Central memory CD4-positive, alpha-beta T cell (primary cell): Measurements from ENCODE around the gene SLC38A2.

Experiments
- DNase-seq: peaks from one replicate; pipeline ENCODE4 v3.0.0; 2022

The SLC38A2 gene

DNA sequence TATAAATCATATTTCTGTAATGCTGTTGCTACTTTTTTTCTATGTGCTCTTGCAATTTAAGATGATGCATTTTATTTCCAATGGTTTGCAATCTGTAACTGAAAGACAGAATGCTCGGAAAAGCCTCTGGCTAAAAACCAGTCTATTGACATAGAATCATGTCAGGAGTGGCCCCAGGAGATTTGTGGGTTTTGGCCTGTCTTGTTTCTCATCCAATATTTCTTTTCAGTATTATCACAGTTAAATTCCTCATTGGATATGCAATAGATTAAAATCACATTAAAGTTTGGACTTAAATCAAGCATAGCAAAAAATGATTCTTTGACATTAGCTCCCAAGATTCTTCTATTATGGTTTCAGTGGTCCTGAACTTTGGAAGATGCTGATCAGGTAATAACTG is 19.1 kb upstream of the SLC38A2 start:
- DNase-seq: no peak

DNA sequence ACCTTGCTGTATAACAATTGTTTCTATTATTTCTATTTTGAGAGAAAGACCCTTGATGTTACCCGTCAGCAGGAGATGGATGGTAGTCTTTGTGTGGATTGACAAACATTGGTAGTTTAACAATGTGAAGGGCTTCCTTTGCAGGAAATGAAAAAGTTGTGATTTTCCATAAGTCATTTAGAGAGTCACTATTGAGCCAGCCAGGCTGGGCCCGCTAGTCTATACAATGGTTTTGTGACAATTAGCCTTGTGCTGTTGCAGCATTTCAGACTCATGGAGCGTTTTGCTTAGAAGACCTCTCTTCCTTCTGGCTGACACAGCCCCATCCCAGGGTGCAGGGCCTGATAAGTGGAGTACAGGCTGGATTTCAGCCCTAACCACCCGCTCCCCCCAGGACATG is 18.3 kb upstream of the SLC38A2 start:
- DNase-seq: no peak

DNA sequence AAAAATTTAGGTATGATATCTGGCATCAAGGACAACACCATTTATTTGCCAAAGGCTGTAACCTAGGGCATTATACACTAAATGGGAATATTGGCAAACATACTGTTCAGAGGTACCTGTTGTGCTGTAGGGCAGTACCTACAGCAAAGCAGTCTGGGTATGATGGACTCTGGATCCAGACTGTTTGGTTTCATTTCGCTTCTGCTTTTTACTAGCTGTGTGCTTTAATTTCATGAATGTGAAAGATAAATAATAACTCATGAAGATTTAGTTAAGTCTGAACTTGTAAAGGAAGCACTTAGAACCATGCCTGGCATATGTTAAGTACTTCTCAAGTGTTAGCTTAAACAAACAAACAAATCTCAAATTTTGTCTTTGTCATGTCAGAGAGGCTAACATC is 17.7 kb upstream of the SLC38A2 start:
- no peak for DNase-seq

DNA sequence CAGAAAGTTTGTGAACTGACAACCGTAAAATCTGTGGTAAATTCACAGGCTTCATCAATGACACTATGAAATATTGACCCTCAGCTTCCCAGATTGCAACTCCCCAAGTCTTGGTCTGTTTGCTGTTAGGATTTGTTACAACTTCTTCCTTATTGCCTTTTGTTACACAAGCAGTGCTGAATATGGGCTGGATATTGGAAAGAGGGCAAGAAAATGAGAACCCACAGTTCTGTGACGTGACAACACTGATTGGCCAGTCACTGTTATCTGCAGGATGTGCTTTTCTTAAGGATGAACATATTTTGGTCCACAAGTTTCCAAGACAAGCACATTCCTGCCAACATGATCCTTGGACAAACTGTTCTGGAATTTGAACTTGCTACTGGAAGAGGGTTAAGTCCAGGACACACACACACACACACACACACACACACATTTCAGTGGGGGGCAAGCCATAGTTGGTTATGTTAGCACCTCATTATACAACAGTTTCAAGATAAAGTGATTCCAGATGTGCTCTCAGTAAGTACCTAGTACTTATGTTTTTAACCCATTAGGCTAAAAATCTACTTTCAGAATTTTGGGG is 16.6 kb upstream of the SLC38A2 start:
- DNase-seq: no peak

DNA sequence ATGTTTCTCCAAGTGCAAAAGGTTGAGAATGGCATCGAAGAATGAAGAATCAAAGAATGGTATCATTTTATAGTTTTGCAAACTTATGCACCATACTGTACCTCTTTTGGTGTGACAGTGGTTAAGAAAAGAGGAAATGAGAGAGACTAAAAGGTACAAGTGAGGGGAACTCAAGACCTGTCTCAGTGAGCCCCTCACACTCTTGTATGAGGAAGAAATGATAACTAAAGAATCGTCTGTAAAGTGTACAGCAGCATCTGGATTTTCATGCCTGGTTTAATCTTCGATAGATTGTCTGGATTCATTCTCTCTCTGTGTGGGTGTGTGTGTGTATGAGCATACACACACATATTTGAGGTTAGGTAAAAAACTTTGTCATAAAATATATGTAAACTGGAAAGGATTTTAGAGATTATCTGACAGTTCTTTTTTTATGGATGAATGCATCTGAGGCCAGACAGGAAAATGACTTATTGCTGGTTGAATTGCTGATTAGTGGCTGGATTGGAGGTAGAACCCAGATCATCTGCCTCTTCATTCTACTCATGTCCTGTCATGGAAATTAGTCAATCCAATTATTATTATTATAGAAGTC is 16.0 kb upstream of the SLC38A2 start:
- no peak for DNase-seq

DNA sequence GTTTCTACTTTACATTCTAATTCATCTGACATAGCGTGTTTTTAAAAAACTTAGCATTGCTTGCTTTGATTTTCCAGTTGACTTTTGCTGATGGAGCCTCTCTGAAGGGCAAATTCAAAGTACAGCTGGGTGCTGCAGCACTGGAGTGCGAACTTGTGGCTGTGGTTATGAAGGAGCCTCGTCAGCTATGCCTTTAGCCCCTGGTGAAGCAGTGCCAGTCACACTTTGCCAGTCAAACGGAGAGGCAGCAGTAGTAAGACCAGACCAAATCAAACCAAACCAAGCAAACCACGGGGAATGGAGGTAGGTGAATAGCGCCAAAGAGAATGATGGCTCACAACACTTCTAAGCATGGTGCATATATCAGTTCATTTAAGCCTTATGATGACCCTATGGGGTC is 15.1 kb upstream of the SLC38A2 start:
- no peak for DNase-seq

DNA sequence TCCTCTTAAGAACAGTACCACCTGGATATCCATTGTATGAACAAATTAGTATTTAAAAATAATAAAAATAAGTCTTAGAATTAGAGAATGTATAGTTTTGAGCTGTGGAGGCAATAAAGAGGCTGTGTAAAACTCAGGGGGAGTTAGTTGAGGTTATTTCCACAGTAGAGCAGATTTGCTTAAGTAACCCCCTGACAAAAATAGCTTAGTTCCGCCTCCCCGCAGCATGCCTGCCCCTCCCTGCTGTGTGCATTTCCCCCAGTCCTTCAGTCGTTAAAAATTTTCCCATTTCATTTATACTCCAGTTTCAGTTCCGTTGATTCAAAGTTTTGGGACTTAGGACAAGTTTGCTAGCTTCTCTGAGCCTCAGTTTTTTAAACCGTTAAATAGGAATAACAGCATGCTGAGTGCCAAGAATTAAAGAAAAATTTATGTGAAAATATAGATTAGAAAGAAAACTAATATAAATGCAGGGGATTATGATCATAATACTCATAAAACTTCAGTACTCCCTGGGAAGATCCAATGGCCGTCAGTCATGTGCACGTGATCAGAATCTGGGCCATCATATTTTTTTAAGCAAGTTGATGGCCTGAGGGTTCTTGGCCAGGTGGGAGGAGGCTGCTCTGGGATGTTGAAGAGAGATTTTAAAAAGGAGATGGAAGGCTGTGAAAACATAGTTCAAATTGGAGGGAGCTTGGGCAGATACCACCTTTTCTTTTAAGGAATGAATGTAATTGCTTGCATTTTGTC is 14.5 kb upstream of the SLC38A2 start:
- no peak for DNase-seq

DNA sequence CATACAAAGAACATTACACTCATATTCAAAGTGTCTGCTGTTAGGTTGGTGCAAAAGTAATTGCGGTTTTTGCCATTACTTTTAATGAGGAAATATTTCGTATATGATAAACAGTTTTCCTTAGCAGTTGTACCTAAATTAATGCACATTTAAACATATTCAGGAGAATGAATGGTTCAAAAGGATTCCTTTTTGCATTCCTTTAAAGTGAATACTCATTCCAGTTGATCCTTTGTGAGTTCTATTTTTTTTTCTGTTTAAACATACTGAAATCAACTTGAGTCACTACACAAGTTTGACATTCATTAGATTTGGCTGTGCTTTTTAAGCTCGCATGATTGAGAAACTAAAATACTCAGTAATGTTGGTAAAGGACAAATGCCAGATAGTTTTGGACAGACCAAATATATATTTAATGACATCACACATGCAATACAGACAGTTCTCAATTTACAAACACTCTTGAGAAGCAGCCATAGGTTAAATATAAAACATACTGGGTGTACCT is 13.8 kb upstream of the SLC38A2 start:
- no peak for DNase-seq

DNA sequence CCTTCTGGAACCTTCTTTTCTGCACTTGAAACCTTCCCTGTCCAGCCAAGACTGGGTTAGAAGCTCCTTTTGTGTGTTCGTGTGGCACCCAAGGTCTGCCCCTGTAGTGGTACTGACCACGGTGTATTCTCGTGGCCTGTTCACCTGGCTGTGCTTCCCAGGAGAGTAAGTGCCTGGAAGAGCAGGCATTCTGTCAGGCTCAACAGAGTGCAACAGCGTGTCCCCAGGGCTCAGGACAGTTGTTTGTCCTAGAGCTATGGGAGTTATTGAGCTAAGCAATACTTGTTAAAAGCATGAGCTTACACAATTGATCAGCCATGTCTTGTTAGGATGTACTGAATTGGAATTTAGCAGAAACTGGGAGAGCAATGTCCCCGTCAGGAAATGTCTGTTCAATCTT is 12.9 kb upstream of the SLC38A2 start:
- DNase-seq: no peak

DNA sequence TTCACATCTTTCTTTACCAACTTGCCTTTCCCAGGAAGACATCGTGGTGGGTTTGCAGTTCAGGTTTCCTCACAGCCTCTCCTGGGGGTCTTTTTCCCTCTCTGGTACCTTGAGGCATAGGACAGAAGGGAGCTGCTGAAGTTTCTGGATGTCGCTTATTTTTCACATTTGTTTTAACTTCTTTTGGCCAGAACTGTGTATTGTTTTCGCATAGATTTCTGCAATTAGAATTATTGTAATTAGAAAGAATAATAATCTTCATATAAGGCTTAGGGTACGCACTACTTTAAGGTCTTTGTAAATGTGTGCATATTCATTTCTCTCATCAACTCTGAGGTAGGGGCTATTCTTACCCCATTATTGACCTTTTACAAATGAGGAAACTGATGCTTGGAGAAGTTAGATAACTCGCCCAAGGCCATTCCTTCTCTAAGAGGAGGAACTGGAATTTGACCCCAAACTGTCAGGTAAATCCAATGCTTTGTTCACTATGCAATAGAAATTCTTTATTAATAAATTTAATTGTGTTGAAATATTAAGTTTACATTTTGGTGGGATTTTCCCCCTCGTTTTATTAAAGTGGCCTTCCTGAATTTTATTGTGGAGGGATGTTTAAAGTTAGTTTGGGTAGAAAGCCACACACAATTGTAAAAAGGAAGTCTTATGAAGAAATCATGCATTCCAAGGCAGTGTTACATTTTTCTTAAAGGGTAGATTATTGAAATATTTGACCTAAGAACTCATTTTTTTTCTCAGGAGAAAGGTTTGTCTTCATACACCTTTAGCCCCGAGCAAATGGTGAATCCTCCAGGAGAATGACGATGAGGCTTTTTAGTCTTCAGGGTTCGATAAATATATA is 12.1 kb upstream of the SLC38A2 start:
- no peak for DNase-seq

DNA sequence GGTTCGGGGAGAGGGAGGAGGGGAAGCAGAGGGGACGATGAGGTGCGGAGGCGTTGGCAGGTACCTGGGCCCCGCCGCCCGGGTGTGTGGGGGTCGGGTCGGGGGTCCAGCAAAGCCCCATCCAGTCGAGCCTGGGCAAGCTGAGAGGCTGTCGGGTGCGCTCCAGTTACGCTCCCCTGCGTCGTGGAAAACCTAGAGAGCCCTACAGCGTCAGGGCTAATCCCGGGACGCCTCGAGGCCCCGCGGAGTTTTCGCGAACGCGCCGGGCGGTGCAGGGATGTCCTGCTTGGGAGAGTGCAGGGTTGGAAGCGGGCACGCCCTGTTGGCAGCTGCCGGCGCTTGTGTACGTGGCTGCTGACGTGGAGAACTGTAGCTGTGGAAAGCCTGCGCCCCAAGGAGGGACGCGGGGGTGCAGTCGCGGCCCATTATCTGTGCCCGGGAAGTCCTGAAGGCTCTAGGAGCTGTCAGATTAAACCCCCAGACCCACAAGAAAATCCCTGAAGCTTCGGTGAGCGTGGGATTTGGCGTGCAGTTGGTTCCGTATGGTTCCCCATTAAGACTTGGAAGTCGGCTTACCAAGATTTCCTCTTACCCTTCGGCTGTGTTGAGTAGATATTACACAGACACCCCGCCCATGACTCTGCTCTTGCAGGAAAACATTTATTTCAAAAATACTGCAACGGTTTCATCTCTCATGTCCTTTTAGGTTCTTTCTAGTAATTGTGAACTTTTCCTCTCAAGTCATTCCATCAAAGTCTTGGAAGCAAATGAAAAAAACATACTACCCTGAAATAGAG is 11.3 kb upstream of the SLC38A2 start:
- DNase-seq: peak; percentile 83

DNA sequence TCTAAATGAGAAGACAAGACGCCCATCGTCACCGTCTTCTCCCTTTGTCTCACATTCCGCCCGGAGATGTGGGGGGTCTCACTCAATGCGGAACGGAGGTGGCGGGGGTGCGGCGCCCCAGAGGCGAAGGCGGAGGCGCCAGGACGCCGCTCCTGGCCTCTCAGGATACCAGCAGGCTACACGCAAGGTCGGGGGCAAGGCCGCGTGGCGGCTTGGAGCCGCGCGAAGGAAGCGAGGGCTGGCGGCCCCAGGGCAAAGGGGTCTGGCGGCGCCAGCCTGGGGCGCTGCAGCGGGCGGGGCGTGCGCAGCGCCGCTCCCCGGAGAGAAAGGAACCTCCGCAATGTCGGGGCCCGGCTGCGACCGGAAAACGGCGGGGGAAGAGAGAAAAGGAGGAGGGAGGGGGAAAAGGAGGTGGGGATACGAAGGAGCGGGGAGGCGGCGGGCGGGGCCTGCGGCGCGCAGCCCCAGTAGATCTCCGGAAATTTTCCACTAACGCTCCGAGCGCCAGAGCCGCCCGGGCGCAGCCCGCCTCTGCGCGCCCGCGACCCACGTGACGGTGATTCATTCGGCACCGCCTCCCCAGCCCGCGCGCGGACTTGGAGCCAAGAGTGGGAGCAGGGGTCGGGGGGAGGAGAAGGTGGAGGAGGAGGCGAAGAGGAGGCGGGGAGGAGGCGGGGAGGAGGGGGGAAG is 10.5 kb upstream of the SLC38A2 start:
- peak; percentile 93 for DNase-seq

DNA sequence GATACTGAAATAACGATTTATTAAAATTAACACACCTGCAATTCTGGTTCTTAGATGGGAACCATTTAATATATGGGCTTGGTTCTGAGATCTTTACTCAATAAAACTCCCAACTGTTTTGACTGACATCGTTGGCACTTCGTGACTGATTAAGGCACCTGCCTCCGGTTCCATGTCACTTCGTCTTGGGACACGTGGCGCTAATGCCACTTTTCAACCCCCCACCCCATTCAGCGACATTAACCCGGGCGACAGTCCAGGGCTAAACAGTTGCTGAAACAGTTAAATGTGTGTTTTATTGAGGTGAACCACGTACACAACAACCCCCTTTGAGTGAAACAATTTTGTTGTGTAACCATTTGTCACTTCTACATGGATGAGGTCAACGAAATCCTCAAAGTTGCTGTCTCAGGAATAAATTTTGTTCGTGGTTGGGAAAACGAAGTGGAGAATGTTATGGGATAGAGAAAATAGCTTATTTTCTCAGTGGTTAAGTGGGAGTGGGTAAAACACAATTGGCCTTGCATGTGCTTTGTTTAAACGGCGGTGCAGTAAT is 9.9 kb upstream of the SLC38A2 start:
- no peak for DNase-seq

DNA sequence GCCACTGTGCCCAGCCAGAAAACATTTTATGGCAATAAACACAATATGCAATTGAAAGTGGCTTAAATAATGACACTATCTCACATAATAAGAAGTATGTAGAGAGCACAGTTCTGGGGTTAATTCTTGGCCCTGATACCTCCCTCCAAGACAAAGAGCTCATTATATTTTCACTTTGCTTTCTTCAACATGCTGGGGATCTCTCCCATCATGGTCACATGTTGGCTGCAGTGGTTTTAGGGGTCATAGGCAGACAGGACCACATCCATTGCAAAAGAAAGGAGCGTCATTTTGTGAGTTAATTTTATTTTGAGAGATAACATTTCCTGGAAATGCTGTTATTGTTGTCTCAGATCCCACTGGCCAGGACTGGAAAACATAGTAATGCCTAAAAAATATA is 8.3 kb upstream of the SLC38A2 start:
- DNase-seq: no peak

DNA sequence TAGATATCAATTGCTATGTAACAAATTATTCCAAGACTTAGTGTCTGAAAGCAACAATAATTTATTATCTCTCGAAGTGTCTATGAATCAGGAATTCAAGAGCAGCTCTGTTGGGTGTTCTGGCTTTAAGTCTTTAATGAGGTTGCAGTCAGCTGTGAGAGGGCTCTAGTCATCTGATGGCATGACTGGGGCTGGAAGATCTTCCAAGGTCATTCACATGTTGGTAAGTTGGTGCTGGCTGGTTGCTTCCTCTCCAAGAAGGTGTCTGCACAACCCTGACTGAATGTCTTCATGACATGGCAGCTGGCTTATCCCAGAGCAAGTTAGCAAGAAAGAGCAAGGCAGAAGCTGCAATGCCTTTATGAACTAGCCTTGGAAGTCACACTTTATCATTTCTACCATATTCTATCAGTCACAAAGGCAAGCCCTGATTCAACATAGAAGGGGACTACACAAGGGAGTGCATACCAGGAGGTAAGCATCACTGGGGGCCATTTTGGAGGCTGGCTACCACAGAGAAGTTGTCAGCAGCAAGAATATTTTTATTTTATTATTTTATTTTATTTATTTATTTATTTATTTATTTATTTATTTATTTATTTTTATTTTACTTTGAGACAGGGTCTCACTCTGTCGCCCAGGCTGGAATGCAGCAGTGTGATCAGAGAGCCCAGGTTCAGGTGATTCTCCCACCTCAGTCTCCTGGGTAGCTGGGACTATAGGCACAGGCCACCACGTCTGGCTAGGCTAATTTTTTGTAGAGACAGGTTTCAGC is 7.6 kb upstream of the SLC38A2 start:
- DNase-seq: no peak

DNA sequence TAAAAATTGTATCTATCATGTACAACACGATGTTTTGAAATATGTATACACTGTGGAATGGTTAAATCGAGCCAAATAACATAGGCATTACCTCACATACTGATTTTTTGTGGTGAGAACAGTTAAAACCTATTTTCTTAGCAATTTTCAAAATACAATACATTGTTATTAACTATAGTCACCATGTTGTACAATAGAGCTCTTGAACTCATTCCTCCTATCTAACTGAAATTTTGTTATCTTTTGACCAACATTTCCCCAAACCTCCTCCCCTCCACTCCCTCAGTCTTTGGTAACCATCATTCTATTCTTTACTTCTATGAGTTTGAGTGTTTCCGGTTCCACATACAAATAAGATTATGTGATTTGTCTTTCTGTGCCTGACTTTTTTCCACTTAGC is 6.8 kb upstream of the SLC38A2 start:
- DNase-seq: no peak

DNA sequence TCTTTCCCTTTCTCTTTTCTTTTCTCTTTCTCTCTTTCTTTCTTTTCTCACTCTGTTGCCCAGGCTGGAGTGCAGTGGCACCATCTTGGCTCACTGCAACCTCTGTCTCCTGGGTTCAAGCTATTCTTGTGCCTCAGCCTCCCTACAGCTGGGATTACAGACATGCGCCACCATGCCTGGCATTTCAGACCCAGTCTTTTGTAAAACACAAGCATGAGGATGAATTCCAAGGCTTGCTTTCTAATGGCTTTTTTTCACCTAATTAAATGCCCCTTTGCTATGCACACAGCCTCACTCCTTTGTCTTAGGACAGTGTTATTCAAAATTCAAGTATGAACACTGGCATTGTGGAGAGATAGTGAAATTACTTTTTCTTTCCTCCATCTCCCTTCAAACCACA is 6.0 kb upstream of the SLC38A2 start:
- DNase-seq: no peak

DNA sequence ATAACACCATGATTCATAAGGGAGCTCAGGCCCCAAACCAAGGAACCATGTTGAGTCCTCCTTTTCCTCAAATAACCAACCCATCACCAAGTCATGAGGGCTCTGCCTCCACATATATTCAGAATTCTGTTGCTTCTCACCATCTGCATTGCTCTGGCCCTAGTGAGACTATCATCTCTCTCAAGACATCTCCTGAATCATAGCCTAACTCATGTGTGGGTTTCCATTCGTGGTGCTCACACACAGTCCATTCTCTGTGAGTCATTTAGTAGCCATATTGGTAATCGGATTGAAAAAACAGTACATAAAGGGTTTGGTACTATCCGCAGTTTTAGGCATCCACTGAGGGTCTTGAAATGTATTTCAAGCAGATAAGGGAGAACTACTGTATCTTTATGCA is 5.1 kb upstream of the SLC38A2 start:
- no peak for DNase-seq

DNA sequence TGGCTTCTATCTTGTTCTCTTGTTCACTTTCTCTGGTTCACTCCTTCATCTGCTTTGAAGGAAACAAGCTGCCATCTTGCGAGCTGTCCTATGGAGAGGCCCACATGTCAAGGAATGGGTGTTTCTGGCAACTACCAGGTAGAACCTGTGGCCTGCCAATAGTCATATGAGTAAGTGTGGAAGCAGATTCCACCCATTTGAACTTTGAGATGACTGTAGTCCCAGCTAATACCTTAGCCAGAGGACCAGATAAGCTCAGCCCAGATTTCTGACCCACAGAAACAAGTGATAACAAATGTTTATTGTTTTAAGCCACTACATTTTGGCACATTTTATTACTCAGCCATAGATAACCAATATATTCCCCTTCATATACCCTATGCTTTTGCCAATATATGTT is 4.0 kb upstream of the SLC38A2 start:
- no peak for DNase-seq

DNA sequence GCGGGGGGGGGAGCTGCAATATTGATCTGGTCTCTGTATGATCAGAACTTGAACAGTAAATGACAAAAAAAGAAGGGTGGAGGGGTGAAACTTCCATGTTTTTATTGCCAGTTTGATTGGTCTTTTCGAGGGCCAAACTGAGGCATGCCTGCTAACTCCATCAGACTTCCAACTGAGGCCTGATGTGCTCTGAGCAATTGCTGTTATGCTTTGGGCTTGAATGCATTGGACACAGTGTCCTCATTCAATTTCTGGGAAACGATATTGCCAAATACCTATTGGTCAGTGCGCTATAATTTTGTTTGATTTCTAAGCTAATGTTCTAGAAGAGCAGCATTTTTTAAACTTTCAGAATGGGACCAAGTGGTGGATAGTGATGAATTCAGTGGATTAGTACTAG is 2.1 kb upstream of the SLC38A2 start:
- DNase-seq: no peak

DNA sequence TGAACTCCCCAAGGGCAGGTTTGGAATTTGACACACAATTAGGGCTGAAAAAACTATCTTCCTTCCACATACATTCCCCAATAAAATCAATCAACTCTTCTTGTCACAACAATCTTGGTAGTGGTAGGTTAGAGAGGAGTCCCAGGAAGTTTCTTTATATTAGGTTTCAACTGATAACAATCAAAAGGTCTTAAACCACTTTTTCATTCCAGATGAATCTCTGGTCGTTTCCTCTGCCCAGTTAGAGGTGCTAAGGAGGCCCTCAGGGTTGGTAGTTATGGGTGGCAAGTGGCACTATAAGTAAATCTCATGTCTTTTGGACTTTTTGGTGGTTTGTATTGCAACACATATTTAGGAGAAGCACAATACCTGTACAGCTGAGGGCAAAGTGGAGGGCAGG is 1.7 kb upstream of the SLC38A2 start:
- DNase-seq: no peak
